ENCODE results near the gene TIA1. TPM values are rescaled to one million over a fixed set of nuclear protein-coding genes. Genes with fewer than 3 reads are reported as not detected.
A peak's percentile ranks its signal among the peaks of the same experiment; 100 is the strongest.
"Not testable (repeated sequence)": the region's sequence is repeated elsewhere in the genome, so short reads cannot be mapped to it uniquely, and the experiment has no call there.

TIA1 gene
- total and polyA plus RNA-seq, 2 donors (not counting 1 experiment from before 2014, with no cell fraction given): 64.5 to 138 TPM

GRCh38 chr2:70266925-70267324 lies 18.5 kb upstream of the TIA1 start:
- H3K27me3 ChIP-seq (ENCODE audit: control insufficient read depth, insufficient read depth, low read length); H3K27ac ChIP-seq (ENCODE audit: insufficient read depth, low read length); H3K9ac ChIP-seq (ENCODE audit: insufficient read depth, low read length); H4K20me1 ChIP-seq (ENCODE audit: control insufficient read depth, extremely low read depth, insufficient read depth, low read length); H3K4me1 ChIP-seq (ENCODE audit: control insufficient read depth, extremely low read depth, insufficient read depth, low read length); H3K79me2 ChIP-seq (ENCODE audit: control insufficient read depth, insufficient read depth, low read length); DNase-seq (ENCODE audit: low read depth in 2 of 2); H3K36me3 ChIP-seq (ENCODE audit: control insufficient read depth, insufficient read depth, low read length); H2AFZ ChIP-seq (ENCODE audit: low read length); H3K9me3 ChIP-seq (ENCODE audit: control insufficient read depth, insufficient read depth, low read depth, low read length); H3K4me2 ChIP-seq (ENCODE audit: extremely low read depth, insufficient read depth, low read length); H3K4me3 ChIP-seq (replicated peaks in 1 of 4; ENCODE audit: control extremely low read depth in 1 of 4, insufficient read depth in 1 of 4, low read depth in 3 of 4, low read length in 4 of 4): not testable (repeated sequence)

GRCh38 chr2:70261501-70261900 lies 13.1 kb upstream of the TIA1 start:
- Histone ChIP-seq H3K4me1 (ENCODE audit: control insufficient read depth, extremely low read depth, insufficient read depth, low read length) (peaks cover 5% of the 10 kb centered on the region), H4K20me1 (ENCODE audit: control insufficient read depth, extremely low read depth, insufficient read depth, low read length) (no peaks in the 10 kb centered on the region), H3K27ac (ENCODE audit: insufficient read depth, low read length) (no peak overlapping the region), H3K79me2 (ENCODE audit: control insufficient read depth, insufficient read depth, low read length) (no peaks in the 10 kb centered on the region), H2AFZ (ENCODE audit: low read length) (no peak overlapping the region), H3K9me3 (ENCODE audit: control insufficient read depth, insufficient read depth, low read depth, low read length) (no peaks in the 10 kb centered on the region), H3K36me3 (ENCODE audit: control insufficient read depth, insufficient read depth, low read length) (no peaks in the 10 kb centered on the region), H3K4me3 (replicated peaks in 1 of 4; ENCODE audit: control extremely low read depth in 1 of 4, insufficient read depth in 1 of 4, low read depth in 3 of 4, low read length in 4 of 4) (no peak overlapping the region), H3K4me2 (ENCODE audit: extremely low read depth, insufficient read depth, low read length) (peak overlapping the region; percentile 13), H3K9ac (ENCODE audit: insufficient read depth, low read length) (no peak overlapping the region), H3K27me3 (ENCODE audit: control insufficient read depth, insufficient read depth, low read length) (no peaks in the 10 kb centered on the region)
- no peak for DNase-seq (ENCODE audit: low read depth in 2 of 2)
- no peak for TF ChIP-seq CTCF (conservative IDR thresholded peaks at IDR 0.05 in 1 of 2, IDR thresholded peaks at IDR 0.05 in 1 of 2; ENCODE audit: low read depth in 1 of 2, low read length in 2 of 2)

GRCh38 chr2:70258532-70258875 lies 10.1 kb upstream of the TIA1 start:
- no peaks in the 10 kb centered on the region for H3K79me2 ChIP-seq (ENCODE audit: control insufficient read depth, insufficient read depth, low read length)
- peak overlapping the region; percentile 49 to 82 (median 74) for H3K4me3 ChIP-seq (replicated peaks in 1 of 4; ENCODE audit: control extremely low read depth in 1 of 4, insufficient read depth in 1 of 4, low read depth in 3 of 4, low read length in 4 of 4)
- peak overlapping the region; percentile 74 for H3K9ac ChIP-seq (ENCODE audit: insufficient read depth, low read length)
- H3K4me1 ChIP-seq (ENCODE audit: control insufficient read depth, extremely low read depth, insufficient read depth, low read length): peaks cover 5% of the 10 kb centered on the region
- no peaks in the 10 kb centered on the region for H3K27me3 ChIP-seq (ENCODE audit: control insufficient read depth, insufficient read depth, low read length)
- H3K4me2 ChIP-seq (ENCODE audit: extremely low read depth, insufficient read depth, low read length): peak overlapping the region; percentile 74
- peak overlapping the region; percentile 37 for H3K27ac ChIP-seq (ENCODE audit: insufficient read depth, low read length)
- no peaks in the 10 kb centered on the region for H3K36me3 ChIP-seq (ENCODE audit: control insufficient read depth, insufficient read depth, low read length)
- TF ChIP-seq CTCF (conservative IDR thresholded peaks at IDR 0.05 in 1 of 2, IDR thresholded peaks at IDR 0.05 in 1 of 2; ENCODE audit: low read depth in 1 of 2, low read length in 2 of 2) (no peak), EZH2 (IDR thresholded peaks at IDR 0.05; ENCODE audit: low read length, missing control alignments) (no peak)
- peak; percentile 13 to 71 for DNase-seq (ENCODE audit: low read depth in 2 of 2)
- H4K20me1 ChIP-seq (ENCODE audit: control insufficient read depth, extremely low read depth, insufficient read depth, low read length): no peaks in the 10 kb centered on the region
- H3K9me3 ChIP-seq (ENCODE audit: control insufficient read depth, insufficient read depth, low read depth, low read length): no peaks in the 10 kb centered on the region
- peak overlapping the region; percentile 66 for H2AFZ ChIP-seq (ENCODE audit: low read length)

All from fibroblast of lung (primary cell).